ENCODE measurements around the gene MYCL.

MYCL gene

DNA sequence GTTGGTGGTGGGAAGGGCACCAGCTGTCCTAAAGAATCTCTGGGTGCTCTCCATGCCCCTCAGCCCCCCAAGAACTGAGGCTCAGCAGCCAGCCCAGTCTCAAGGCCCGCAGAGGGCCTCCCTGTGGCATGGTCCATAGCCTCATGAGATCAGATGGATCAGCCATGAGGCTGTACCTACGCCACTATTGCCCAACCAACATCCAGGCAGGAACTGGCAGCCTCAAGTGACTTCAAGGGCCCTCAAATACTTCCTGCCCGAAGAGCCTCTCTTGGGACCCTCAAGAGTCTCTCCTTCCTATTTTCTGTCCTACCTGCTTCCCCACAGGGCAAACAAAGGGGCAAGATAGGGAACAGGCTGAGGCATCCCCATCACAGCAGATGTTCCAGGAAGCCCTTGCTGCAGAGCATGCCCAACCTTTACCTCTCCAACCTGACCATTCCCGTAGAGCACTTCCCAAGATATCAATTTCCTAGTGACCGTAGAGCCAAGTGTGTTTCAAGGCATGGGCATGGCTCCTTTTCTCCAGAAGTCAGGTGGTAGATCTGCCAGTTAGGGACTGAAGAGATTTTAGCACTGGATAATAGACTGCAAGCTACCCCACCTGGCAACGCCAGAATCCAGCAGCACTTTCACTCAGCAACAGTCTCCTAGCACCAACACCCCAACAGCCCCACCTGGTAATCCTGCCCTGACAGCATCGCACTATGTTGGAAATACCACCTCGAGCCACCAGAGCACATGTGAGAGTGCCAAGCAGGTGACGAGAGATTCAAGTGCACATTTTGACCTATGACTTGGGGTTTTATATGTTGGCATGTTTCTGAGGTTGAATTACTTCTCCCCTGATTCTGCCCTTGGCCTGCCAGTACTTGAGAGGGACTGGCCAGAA, 39.5 kb upstream of the MYCL start:
- Histone ChIP-seq H3K4me1 (ENCODE audit: insufficient read depth, low read length) (no peaks in the 10 kb centered on the region), H3K9ac (ENCODE audit: low read depth, low read length) (no peak overlapping the region), H3K79me2 (ENCODE audit: insufficient read depth, low read length) (no peaks in the 10 kb centered on the region), H3K27me3 (ENCODE audit: insufficient read depth, low read length, poor library complexity) (peaks cover 25% of the 10 kb centered on the region), H4K20me1 (ENCODE audit: insufficient read depth, low read length) (no peaks in the 10 kb centered on the region), H3K4me2 (ENCODE audit: insufficient read depth, low read length) (no peak overlapping the region), H2AFZ (ENCODE audit: low read depth, low read length) (no peak overlapping the region), H3K4me3 (ENCODE audit: low read depth in 1 of 2, low read length in 2 of 2) (no peak overlapping the region), H3K27ac (ENCODE audit: low read length) (no peak overlapping the region), H3K36me3 (ENCODE audit: insufficient read depth, low read length) (no peaks in the 10 kb centered on the region), H3K9me3 (ENCODE audit: insufficient read depth, low read length, severe bottlenecking) (no peaks in the 10 kb centered on the region)
- TF ChIP-seq EZH2 (IDR thresholded peaks at IDR 0.05; ENCODE audit: borderline replicate concordance, low read depth, low read length, severe bottlenecking): no peak
- TF ChIP-seq, protein P1, sequence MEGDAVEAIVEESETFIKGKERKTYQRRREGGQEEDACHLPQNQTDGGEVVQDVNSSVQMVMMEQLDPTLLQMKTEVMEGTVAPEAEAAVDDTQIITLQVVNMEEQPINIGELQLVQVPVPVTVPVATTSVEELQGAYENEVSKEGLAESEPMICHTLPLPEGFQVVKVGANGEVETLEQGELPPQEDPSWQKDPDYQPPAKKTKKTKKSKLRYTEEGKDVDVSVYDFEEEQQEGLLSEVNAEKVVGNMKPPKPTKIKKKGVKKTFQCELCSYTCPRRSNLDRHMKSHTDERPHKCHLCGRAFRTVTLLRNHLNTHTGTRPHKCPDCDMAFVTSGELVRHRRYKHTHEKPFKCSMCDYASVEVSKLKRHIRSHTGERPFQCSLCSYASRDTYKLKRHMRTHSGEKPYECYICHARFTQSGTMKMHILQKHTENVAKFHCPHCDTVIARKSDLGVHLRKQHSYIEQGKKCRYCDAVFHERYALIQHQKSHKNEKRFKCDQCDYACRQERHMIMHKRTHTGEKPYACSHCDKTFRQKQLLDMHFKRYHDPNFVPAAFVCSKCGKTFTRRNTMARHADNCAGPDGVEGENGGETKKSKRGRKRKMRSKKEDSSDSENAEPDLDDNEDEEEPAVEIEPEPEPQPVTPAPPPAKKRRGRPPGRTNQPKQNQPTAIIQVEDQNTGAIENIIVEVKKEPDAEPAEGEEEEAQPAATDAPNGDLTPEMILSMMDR (IDR thresholded peaks at IDR 0.05; ENCODE audit: borderline replicate concordance, extremely low read depth, low read length, poor library complexity, severe bottlenecking): no peak
- no peak for DNase-seq
- no peak for ATAC-seq (ENCODE audit: insufficient read depth, low read depth)

- Histone ChIP-seq H3K27me3 (ENCODE audit: insufficient read depth, low read length, poor library complexity) (peaks cover 21% of the 10 kb centered on the region), H4K20me1 (ENCODE audit: insufficient read depth, low read length) (no peaks in the 10 kb centered on the region), H2AFZ (ENCODE audit: low read depth, low read length) (no peak overlapping the region), H3K36me3 (ENCODE audit: insufficient read depth, low read length) (no peaks in the 10 kb centered on the region), H3K4me2 (ENCODE audit: insufficient read depth, low read length) (no peak overlapping the region), H3K9me3 (ENCODE audit: insufficient read depth, low read length, severe bottlenecking) (no peaks in the 10 kb centered on the region), H3K9ac (ENCODE audit: low read depth, low read length) (no peak overlapping the region), H3K4me1 (ENCODE audit: insufficient read depth, low read length) (no peaks in the 10 kb centered on the region), H3K79me2 (ENCODE audit: insufficient read depth, low read length) (no peaks in the 10 kb centered on the region), H3K27ac (ENCODE audit: low read length) (no peak overlapping the region), H3K4me3 (ENCODE audit: low read depth in 1 of 2, low read length in 2 of 2) (no peak overlapping the region)
- DNase-seq (no peak), ATAC-seq (ENCODE audit: insufficient read depth, low read depth) (no peak)
- TF ChIP-seq, protein P1 (IDR thresholded peaks at IDR 0.05; ENCODE audit: borderline replicate concordance, extremely low read depth, low read length, poor library complexity, severe bottlenecking): no peak
- no peak for TF ChIP-seq EZH2 (IDR thresholded peaks at IDR 0.05; ENCODE audit: borderline replicate concordance, low read depth, low read length, severe bottlenecking)
Measured at GRCh38 chr1:39940253-39940652, 38.5 kb upstream of the MYCL start.

- ATAC-seq (ENCODE audit: insufficient read depth, low read depth) (no peak), DNase-seq (no peak)
- H4K20me1 ChIP-seq (ENCODE audit: insufficient read depth, low read length): no peaks in the 10 kb centered on the region
- no peaks in the 10 kb centered on the region for H3K79me2 ChIP-seq (ENCODE audit: insufficient read depth, low read length)
- TF ChIP-seq, protein P1 (IDR thresholded peaks at IDR 0.05; ENCODE audit: borderline replicate concordance, extremely low read depth, low read length, poor library complexity, severe bottlenecking): no peak
- H3K27me3 ChIP-seq (ENCODE audit: insufficient read depth, low read length, poor library complexity): peaks cover 11% of the 10 kb centered on the region
- H2AFZ ChIP-seq (ENCODE audit: low read depth, low read length): no peak overlapping the region
- no peaks in the 10 kb centered on the region for H3K4me1 ChIP-seq (ENCODE audit: insufficient read depth, low read length)
- H3K9ac ChIP-seq (ENCODE audit: low read depth, low read length): no peak overlapping the region
- no peak overlapping the region for H3K4me3 ChIP-seq (ENCODE audit: low read depth in 1 of 2, low read length in 2 of 2)
- no peak overlapping the region for H3K4me2 ChIP-seq (ENCODE audit: insufficient read depth, low read length)
- H3K9me3 ChIP-seq (ENCODE audit: insufficient read depth, low read length, severe bottlenecking): no peaks in the 10 kb centered on the region
- no peak overlapping the region for H3K27ac ChIP-seq (ENCODE audit: low read length)
- no peaks in the 10 kb centered on the region for H3K36me3 ChIP-seq (ENCODE audit: insufficient read depth, low read length)
Measured at GRCh38 chr1:39938856-39939255, 37.1 kb upstream of the MYCL start.

Data from DND-41 (cell line).